ENCODE data around the gene PRUNE2. TPM values are rescaled to one million over a fixed set of nuclear protein-coding genes. Genes with fewer than 3 reads are reported as not detected.

PRUNE2 gene
- total and polyA plus RNA-seq, 12 donors, result 1.9 to 68.0 (median 11.2) TPM

- Histone ChIP-seq H3K27ac (no peak overlapping the region), H3K4me3 (no peak overlapping the region), H3K4me1 (replicated peaks in 1 of 2) (peaks cover 0 to 8% of the 10 kb centered on the region in 2 donors), H3K36me3 (replicated peaks in 1 of 2) (no peaks in the 10 kb centered on the region), H3K27me3 (no peaks in the 10 kb centered on the region), H3K9me3 (replicated peaks in 1 of 3) (no peaks in the 10 kb centered on the region)
- no peak for DNase-seq
- intact Hi-C loops (cut with DNase I), result no loop called here
- WGBS, 4 donors, result 92 to 96% (median 94%) methylated on average over 10 of the region's 10 CpGs
- TF ChIP-seq POLR2A (IDR thresholded peaks at IDR 0.05), result no peak
- TF ChIP-seq, protein P1, sequence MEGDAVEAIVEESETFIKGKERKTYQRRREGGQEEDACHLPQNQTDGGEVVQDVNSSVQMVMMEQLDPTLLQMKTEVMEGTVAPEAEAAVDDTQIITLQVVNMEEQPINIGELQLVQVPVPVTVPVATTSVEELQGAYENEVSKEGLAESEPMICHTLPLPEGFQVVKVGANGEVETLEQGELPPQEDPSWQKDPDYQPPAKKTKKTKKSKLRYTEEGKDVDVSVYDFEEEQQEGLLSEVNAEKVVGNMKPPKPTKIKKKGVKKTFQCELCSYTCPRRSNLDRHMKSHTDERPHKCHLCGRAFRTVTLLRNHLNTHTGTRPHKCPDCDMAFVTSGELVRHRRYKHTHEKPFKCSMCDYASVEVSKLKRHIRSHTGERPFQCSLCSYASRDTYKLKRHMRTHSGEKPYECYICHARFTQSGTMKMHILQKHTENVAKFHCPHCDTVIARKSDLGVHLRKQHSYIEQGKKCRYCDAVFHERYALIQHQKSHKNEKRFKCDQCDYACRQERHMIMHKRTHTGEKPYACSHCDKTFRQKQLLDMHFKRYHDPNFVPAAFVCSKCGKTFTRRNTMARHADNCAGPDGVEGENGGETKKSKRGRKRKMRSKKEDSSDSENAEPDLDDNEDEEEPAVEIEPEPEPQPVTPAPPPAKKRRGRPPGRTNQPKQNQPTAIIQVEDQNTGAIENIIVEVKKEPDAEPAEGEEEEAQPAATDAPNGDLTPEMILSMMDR (IDR thresholded peaks at IDR 0.05), result no peak
Observed at GRCh38 chr9:76644647-76645250, 261.2 kb downstream of the PRUNE2 start.

- WGBS, 4 donors, result 85 to 93% (median 88%) methylated on average over 4 of the region's 4 CpGs
- DNase-seq, result no peak
- peaks cover 0 to 8% of the 10 kb centered on the region in 2 donors for H3K4me1 ChIP-seq (replicated peaks in 1 of 2)
- H3K27me3 ChIP-seq, result no peaks in the 10 kb centered on the region
- TF ChIP-seq, protein P1 (IDR thresholded peaks at IDR 0.05), result no peak
- no peak for TF ChIP-seq POLR2A (IDR thresholded peaks at IDR 0.05)
- no peaks in the 10 kb centered on the region for H3K36me3 ChIP-seq (replicated peaks in 1 of 2)
- intact Hi-C loops (cut with DNase I), result no loop called here
- no peak overlapping the region for H3K4me3 ChIP-seq
- H3K27ac ChIP-seq, result peak overlapping the region in 1 of 5 donors; percentile 37
- no peaks in the 10 kb centered on the region for H3K9me3 ChIP-seq (replicated peaks in 1 of 3)
Observed at GRCh38 chr9:76644171-76644570, 261.7 kb downstream of the PRUNE2 start.

DNA sequence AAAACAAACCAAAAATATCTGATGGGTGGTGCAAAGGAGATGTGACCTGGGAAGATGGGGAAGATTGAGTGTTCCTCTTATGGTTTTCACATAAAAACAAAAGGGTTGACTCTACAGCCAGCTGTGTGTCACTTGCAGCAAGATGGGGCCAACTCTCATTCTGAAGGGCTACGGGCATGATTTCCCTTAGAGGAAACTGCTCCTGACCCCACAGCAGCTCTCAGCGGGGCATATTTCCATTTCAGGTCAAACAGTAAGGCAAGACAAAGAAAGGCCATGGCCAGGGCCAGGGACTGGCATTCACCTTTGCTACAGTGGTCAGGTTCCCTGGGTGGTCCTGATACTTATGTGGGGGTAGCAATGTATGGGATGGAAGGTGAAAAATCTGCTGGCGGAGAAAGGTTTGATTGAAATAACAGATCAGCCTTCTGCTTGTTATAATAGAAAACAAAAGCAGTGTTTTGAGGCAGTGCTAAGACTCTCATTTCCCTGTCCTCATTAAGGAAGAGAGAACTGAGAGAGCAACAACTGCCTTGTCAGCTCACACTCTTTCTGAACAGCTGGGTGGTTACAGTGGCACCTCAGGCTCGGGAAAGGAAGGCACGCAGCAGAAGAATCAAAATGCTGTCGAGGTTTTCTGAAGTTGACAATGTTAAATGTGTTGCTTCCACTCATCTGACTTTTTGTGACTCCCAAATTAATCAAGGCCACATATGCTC lies 262.4 kb downstream of the PRUNE2 start:
- no peaks in the 10 kb centered on the region for H3K9me3 ChIP-seq (replicated peaks in 1 of 3)
- H3K27me3 ChIP-seq, result no peaks in the 10 kb centered on the region
- DNase-seq, result no peak
- TF ChIP-seq, protein P1 (IDR thresholded peaks at IDR 0.05), result no peak
- no peak for TF ChIP-seq POLR2A (IDR thresholded peaks at IDR 0.05)
- no peaks in the 10 kb centered on the region for H3K36me3 ChIP-seq (replicated peaks in 1 of 2)
- no peak overlapping the region for H3K4me3 ChIP-seq
- 71 to 80% (median 77%) methylated on average over 6 of the region's 6 CpGs for WGBS, 4 donors
- intact Hi-C loops (cut with DNase I), result no loop called here
- H3K27ac ChIP-seq, result peak overlapping the region in 2 of 5 donors; percentile 27 to 37
- peaks cover 0 to 8% of the 10 kb centered on the region in 2 donors for H3K4me1 ChIP-seq (replicated peaks in 1 of 2)

DNA sequence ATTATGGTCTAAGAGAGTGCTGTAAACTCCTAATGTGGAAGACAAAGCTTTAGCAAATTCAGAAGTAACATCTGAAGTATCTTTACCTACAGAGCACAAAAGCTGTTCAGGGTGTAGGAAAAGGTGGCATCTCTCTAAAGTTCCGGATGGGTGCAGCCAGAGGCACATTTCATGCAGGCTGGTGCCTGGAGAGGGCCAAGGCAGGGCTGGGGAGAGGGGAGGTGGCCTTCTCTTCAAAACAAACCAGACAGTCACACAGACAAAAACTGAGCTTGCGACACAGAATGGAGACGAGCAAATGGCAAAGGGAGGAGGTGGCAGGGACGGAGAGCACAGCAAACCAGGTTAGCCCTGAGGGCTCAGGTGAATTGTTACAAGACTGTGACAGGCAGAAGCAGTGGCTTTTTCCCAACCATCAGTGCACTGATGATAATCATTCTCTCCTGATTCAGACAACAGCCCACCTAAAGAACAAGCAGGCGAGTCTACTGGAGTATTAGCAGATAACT lies 263.2 kb downstream of the PRUNE2 start:
- H3K27me3 ChIP-seq, result no peaks in the 10 kb centered on the region
- WGBS, 4 donors, result 72 to 84% (median 80%) methylated on average over 5 of the region's 5 CpGs
- DNase-seq, result no peak
- H3K36me3 ChIP-seq (replicated peaks in 1 of 2), result no peaks in the 10 kb centered on the region
- H3K27ac ChIP-seq, result peak overlapping the region in 1 of 5 donors; percentile 27
- intact Hi-C loops (cut with DNase I), result no loop called here
- H3K4me3 ChIP-seq, result no peak overlapping the region
- TF ChIP-seq POLR2A (IDR thresholded peaks at IDR 0.05), result no peak
- TF ChIP-seq, protein P1 (IDR thresholded peaks at IDR 0.05), result no peak
- H3K4me1 ChIP-seq (replicated peaks in 1 of 2), result peaks cover 0 to 8% of the 10 kb centered on the region in 2 donors
- no peaks in the 10 kb centered on the region for H3K9me3 ChIP-seq (replicated peaks in 1 of 3)

All from adrenal gland (tissue), 12 donors.